ENCODE data around the gene TMOD4.
"Not testable (repeated sequence)": the region's sequence is repeated elsewhere in the genome, so short reads cannot be mapped to it uniquely, and the experiment has no call there.

TMOD4 gene

GRCh38 chr1:151175863-151176262, at the start of gene TMOD4:
TSS of gene TMOD4 (minus strand) at chr1:151175981. CDS start at chr1:151174875, 1,106 bp downstream.
- no peak for DNase-seq (ENCODE audit: low read depth in 4 of 4, low spot score in 1 of 4)

- DNase-seq (ENCODE audit: low read depth in 4 of 4, low spot score in 1 of 4), result no peak
These were observed 46.3 kb upstream of the TMOD4 start for GRCh38 chr1:151222130-151222529.

DNA sequence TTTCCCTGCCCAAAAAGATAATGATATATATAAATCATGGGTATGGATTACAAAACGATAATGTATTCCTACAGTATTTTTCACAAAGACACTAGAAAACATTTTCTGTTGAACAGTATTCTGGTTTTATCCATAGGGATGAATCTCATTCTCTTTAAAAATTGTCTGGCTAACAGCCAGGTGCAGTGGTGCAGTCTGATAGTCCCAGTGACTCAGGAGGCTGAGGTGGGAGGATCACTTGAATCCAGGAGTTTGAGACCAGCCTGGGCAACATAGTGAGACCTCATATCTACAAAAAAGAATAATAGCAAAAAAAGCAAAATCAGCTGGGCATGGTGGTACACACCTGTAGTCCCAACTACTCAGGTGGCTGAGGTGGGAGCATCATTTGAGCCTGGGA, 45.8 kb upstream of the TMOD4 start:
- no peak for DNase-seq (ENCODE audit: low read depth in 4 of 4, low spot score in 1 of 4)

- DNase-seq (ENCODE audit: low read depth in 4 of 4, low spot score in 1 of 4), result no peak
These were observed 37.8 kb upstream of the TMOD4 start for GRCh38 chr1:151213560-151213959.

- DNase-seq (ENCODE audit: low read depth in 4 of 4, low spot score in 1 of 4), result no peak
These were observed 36.4 kb upstream of the TMOD4 start for GRCh38 chr1:151211972-151212705.

DNA sequence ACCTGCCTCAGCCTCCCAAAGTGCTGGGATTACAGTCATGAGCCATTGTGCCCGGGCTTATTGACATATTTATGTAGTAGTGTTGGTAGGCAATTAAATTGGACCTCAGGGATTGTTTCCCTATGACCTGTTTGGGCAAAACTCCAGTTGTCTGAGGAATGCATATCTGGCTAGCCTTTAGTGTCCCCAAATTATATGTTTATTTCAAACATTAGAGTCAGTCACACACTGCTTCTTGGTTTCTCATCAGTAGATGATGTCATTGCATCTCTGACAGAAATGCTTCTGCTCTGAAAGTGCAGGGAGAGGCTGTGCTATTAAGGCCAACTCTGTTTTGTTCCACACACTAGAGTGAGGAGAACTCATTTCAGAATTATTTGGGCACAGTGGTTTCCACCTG, 35.0 kb upstream of the TMOD4 start:
- DNase-seq (ENCODE audit: low read depth in 4 of 4, low spot score in 1 of 4), result no peak

GRCh38 chr1:151205381-151205965, 29.7 kb upstream of the TMOD4 start:
- not testable (repeated sequence) for DNase-seq (ENCODE audit: low read depth in 4 of 4, low spot score in 1 of 4)

DNA sequence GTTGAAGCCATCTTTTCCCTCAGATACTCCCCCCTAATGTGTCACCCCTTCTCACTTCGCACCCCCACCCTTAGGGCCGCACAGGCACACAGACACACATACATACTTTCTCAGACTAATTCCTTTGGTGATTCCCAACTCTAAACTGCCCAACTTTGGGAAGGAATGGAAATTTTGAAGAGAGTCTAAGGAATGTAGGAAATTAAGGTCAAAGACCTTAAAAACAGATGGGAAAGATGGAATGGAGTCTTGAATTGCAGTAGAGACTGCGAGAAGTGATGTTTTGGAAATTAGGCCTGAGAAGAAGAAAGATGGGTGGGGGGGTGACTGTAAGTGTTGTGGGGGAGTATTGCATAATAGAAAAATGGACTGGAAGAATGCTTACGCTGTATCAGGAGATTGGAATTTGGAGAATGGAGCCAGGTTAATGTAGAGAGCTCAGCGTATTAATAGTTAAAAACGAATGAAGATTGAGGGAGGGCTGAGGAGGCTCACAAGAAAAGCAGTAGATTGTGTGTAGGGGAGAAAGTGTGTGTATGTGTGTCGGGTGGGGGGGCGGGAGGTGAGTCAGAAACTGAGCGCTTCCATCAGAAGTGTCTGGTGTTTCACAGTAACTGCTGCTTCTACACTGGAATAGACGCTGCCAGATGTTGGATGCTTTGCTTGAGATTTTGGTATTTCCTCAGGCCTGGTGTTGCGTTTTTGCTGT, 24.2 kb upstream of the TMOD4 start:
- DNase-seq (ENCODE audit: low read depth in 4 of 4, low spot score in 1 of 4), result no peak

- peak; percentile 98 to 100 (median 98) for DNase-seq (ENCODE audit: low read depth in 4 of 4, low spot score in 1 of 4)
These were observed 22.7 kb upstream of the TMOD4 start, which contains the start of gene PIP5K1A for GRCh38 chr1:151198254-151199127. TSS of gene PIP5K1A (plus strand) at chr1:151198552. CDS start at chr1:151198997, 445 bp downstream.

- no peak for DNase-seq (ENCODE audit: low read depth in 4 of 4, low spot score in 1 of 4)
These were observed 22.1 kb upstream of the TMOD4 start for GRCh38 chr1:151197863-151198253.

- DNase-seq (ENCODE audit: low read depth in 4 of 4, low spot score in 1 of 4), result no peak
These were observed 20.6 kb upstream of the TMOD4 start for GRCh38 chr1:151196292-151196800.

DNA sequence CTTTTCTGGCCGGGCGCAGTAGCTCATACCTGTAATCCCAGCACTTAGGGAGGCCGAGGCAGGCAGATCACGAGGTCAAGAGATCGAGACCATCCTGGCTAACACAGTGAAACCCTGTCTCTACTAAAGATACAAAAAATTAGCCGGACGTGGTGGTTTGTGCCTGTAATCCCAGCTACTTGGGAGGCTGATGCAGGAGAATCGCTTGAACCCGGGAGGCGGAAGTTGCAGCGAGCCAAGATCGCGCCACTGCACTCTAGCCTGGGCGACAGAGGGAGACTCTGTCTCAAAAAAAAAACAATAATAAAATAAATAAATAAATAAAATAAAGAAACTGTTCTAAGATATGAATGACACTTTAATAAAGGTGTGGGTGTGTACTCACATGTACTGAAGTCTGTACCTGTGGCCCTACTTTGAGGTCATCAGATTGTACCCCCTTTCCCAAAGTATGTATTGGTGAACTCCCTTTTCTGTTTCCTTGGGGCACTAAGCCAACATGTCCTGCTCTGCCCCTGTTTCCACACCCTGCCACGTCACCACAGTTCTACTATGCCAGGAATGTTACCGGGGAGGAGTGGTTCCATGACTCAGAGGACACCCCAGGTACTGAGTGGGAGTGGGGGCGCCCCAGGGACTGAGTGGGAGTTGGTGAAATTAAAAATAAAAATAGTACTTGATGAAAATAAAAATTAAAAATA, 19.3 kb upstream of the TMOD4 start:
- DNase-seq (ENCODE audit: low read depth in 4 of 4, low spot score in 1 of 4), result not testable (repeated sequence)

DNA sequence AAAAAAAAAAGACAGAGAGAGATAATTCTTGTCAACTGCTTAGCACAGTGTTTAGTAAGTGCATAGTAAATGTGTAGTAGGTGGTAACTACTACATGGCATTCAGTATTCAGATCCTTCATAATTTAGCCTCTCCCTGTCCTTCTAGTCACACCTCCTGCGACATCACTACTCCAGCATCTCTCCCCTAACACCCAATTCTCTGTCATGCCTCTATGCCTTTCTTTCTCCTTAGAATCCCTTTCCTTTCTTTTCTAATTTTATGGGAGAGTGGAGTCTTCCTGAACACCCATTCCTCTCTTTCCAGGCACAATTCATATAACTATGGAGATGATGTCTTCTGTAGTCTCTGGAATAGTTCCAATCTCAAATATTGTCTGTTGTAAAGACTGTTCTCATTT, 18.1 kb upstream of the TMOD4 start:
- no peak for DNase-seq (ENCODE audit: low read depth in 4 of 4, low spot score in 1 of 4)

- DNase-seq (ENCODE audit: low read depth in 4 of 4, low spot score in 1 of 4), result no peak
These were observed 17.5 kb upstream of the TMOD4 start for GRCh38 chr1:151193304-151193703.

DNA sequence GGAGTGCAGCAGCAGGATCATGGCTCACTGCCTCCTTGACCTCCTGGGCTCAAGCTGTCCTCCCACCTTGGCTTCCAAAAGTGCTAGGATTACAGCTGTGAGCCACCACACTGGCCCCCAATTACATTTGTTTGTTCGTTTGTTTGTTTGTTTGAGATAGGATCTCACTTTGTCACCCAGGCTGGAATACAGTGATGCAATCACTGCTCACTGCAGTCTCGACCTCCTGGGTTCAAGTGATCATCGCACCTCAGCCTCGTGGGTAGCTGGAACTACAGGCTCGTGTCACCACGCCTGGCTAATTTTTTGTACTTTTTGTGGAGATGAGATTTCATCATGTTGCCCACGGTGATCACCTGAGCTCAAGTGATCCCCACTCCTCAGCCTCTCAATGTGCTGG, 16.3 kb upstream of the TMOD4 start:
- DNase-seq (ENCODE audit: low read depth in 4 of 4, low spot score in 1 of 4), result no peak

DNA sequence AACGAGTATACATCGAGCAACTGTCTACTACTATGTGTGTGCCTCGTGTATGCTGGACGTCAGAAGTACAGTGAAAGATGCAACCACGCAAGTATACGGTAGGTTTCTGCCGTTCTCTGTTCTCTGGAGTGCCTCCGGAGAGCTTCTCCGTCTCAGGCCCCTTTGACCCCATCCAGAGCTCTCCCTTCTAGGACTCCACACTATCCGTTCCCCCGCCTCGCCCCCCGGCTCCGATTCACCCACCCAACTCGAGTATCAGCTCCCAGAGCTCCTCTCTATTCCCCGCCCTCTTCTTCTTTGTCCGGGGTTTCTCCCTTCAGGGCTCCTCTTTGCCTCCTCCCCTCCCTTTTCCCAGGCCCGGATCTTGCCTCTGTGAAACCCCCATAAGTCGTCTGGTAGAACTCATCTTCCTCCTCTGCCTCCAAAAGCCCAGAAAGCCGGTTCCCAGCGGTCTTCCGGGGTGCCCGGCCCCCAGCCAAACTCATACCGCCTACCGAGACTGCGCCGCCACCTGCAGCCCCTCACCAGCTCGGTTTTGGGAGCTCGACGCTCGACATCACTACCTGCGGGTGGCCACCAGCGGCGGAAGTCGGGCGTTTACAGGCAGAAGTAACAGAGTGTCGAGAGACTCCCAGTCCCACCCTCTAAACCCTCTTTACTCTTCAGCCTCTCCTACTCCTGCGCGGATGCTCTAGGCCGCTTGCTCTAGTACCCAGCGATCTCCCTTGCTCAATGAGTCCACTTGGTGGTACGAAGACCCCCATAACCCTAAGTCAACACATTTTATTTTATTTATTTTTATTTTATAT, 14.1 kb upstream of the TMOD4 start, which contains the start of gene VPS72:
VPS72 (minus strand) TSS at position 561 of the 809 bp plus-strand sequence; CDS start at position 485, 76 bp downstream.
- DNase-seq (ENCODE audit: low read depth in 4 of 4, low spot score in 1 of 4), result peak; percentile 65 to 80 (median 74)

GRCh38 chr1:151188667-151189066, 12.9 kb upstream of the TMOD4 start:
- DNase-seq (ENCODE audit: low read depth in 4 of 4, low spot score in 1 of 4), result not testable (repeated sequence)

DNA sequence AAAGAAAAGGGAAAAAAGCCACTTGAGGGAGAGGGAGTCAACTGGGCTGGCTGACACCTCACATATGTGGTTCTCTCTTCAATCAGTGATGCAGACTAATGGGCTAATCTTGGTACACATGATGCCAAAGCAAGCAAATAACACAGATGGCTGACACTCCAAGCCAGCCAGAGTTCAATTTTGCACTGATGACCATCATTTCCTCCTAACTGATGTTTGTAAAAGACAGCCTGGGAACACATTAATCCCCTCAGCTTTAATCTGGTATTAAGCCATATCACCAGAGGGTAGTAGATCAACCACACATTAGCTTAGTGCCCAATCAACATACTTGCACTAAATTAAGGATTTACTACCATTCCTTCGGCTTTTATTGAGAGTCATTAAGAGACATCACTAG, 11.4 kb upstream of the TMOD4 start:
- no peak for DNase-seq (ENCODE audit: low read depth in 4 of 4, low spot score in 1 of 4)

- DNase-seq (ENCODE audit: low read depth in 4 of 4, low spot score in 1 of 4), result no peak
These were observed 8.4 kb upstream of the TMOD4 start for GRCh38 chr1:151184211-151184610.
